ENCODE measurements around the gene C6orf136. TPM values are rescaled to one million over a fixed set of nuclear protein-coding genes. Genes with fewer than 3 reads are reported as not detected.
"Not testable (repeated sequence)": the region's sequence is repeated elsewhere in the genome, so short reads cannot be mapped to it uniquely, and the experiment has no call there.

The C6orf136 gene
- total and polyA plus RNA-seq, 9 of the 15 experiments (the other 6 are each of a cell fraction or from before 2014, with no cell fraction given) = 14.1 to 63.1 (median 18.4) TPM

DNA sequence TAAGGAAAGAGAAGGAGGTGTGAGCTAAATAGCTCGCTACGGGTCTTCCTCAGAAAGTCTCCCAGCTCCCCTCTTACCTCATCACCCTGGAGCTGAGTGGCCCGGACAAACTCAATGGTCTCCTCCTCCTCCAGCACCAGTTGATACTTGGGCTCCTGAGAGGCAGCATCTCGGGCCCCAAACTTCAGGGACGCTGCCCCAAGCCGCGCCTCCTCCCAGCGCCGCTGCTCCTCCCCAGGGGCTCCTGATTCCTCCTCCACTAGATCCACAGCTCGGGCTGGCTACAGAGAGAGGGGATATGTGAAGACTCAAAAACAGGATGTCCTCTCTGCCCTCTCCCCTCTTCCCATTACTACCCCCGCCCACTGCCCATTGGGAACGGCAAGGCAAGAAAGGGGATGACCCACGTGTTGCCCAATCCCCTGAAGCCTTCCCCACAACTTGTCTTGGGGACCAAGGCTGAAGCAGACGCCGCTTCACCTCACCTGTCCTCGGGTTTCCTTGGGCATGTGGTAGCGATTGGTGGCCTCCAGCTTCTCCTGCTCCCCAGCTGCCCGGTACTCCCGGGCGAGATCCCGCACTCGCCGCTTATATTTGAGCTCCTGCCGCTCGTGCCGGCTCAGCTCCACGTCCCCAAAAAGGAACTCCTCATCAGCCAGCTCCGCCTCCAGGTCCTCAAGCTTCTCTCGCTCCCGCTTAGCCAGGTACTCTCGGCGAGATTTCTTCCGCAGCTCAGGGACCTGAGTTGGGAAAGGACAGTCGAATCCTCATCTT, 18.2 kb downstream of the C6orf136 start:
- no peak overlapping the region for H3K4me2 ChIP-seq (ENCODE audit: insufficient read depth, low read length)
- H3K27me3 ChIP-seq (ENCODE audit: control insufficient read depth in 2 of 2, insufficient read depth in 2 of 2, low read length in 2 of 2) = no peaks in the 10 kb centered on the region
- no peak for ATAC-seq
- intact Hi-C loops (cut with micrococcal nuclease) (no loop called here), in situ Hi-C loops (cut with MboI) (no loop called here)
- H3K9ac ChIP-seq (ENCODE audit: insufficient read depth in 1 of 2, low read depth in 2 of 2, low read length in 2 of 2) = peak overlapping the region in 1 of 2 experiments; percentile 38; a peak in 1 of 4 replicates
- H3K36me3 ChIP-seq (ENCODE audit: control insufficient read depth, insufficient read depth, low read length) = peaks cover 77% of the 10 kb centered on the region
- H4K20me1 ChIP-seq (replicated peaks; ENCODE audit: control insufficient read depth, insufficient read depth, low read length) = no peaks in the 10 kb centered on the region
- no peak for FAIRE-seq
- H3K79me2 ChIP-seq (ENCODE audit: control insufficient read depth, insufficient read depth, low read length) = no peaks in the 10 kb centered on the region
- peaks cover 7 to 9% of the 10 kb centered on the region in 2 experiments for H3K4me1 ChIP-seq (replicated peaks in 1 of 2; ENCODE audit: control insufficient read depth in 2 of 2, insufficient read depth in 2 of 2, low read length in 2 of 2)
- POLR2A ChIA-PET = interaction anchor here (0.6 to 2.5 kb wide), 5 partner anchors 15 to 516 kb away, joined by 3 to 12 read pairs (median 5); partner anchors contain the start of genes MRPS18B and PPP1R10
- H3K9me1 ChIP-seq (ENCODE audit: control insufficient read depth, insufficient read depth, low read length) = peaks cover 1% of the 10 kb centered on the region
- TF ChIP-seq POLR2G (IDR thresholded peaks at IDR 0.05; ENCODE audit: low read depth, low read length) (0 out of 2 replicates have a peak, but pooled peaks have one; percentile 28), GABPB2 (CRISPR knock-in tag; conservative IDR thresholded peaks at IDR 0.05) (no peak)
- CTCF ChIA-PET (ENCODE audit: low intra/inter-chr PET ratio) = no interaction called here
- H3K27ac ChIP-seq (ENCODE audit: extremely low read depth, low read depth, low read length) = no peak overlapping the region
- 93% methylated on average over 33 of the region's 34 CpGs for WGBS (ENCODE audit: insufficient coverage, low coverage, missing lambda C conversion rate)
- no peak overlapping the region for H3K4me3 ChIP-seq
- no peaks in the 10 kb centered on the region for H3K9me3 ChIP-seq (replicated peaks; ENCODE audit: control insufficient read depth, insufficient read depth, low read depth, low read length)
- TSS peak; percentile 37 for BruUV-seq (replicated peaks)
- no peak for DNase-seq (ENCODE audit: extremely low read depth in 1 of 4, low spot score in 3 of 4)
- H2AFZ ChIP-seq (ENCODE audit: low read depth, low read length) = no peak overlapping the region

- H3K4me1 ChIP-seq (replicated peaks in 1 of 2; ENCODE audit: control insufficient read depth in 2 of 2, insufficient read depth in 2 of 2, low read length in 2 of 2) = peaks cover 7 to 13% of the 10 kb centered on the region in 2 experiments
- CTCF ChIA-PET (ENCODE audit: low intra/inter-chr PET ratio) = interaction anchor here (0.5 kb wide), 1 partner anchor 214 kb away, joined by 3 read pairs; no protein-coding TSS in a partner anchor
- TF ChIP-seq CEBPG (CRISPR knock-in tag; IDR thresholded peaks at IDR 0.05); JUN (CRISPR knock-in tag; IDR thresholded peaks at IDR 0.05; ENCODE audit: borderline replicate concordance): not testable (repeated sequence)
- TF ChIP-seq CEBPG (tag; conservative IDR thresholded peaks at IDR 0.05 in 1 of 2, IDR thresholded peaks at IDR 0.05 in 1 of 2) (0 out of 4 replicates have a peak, but pooled peaks of 1 of the 2 experiments have one; percentile 13), JUND (IDR thresholded peaks at IDR 0.05; ENCODE audit: borderline replicate concordance, low read depth, low read length) (peak; percentile 80), JUND (tag; IDR thresholded peaks at IDR 0.05; ENCODE audit: borderline replicate concordance, low read depth, low read length) (0 out of 3 replicates have a peak, but pooled peaks have one; percentile 44), ZEB2 (IDR thresholded peaks at IDR 0.05) (0 out of 2 replicates have a peak, but pooled peaks have one; percentile 57), CBFA2T3 (IDR thresholded peaks at IDR 0.05) (0 out of 2 replicates have a peak, but pooled peaks have one; percentile 5), EGR1 (conservative IDR thresholded peaks at IDR 0.05) (peak; percentile 90), ARID1B (IDR thresholded peaks at IDR 0.05) (peak; percentile 47; the same call in 1 of the 2 replicates), SMARCE1 (IDR thresholded peaks at IDR 0.05) (peak; percentile 52), DPF2 (IDR thresholded peaks at IDR 0.05) (peak; percentile 62), KDM1A (IDR thresholded peaks at IDR 0.05) (peak in 1 of 2 experiments; percentile 48; a peak in 2 of 4 replicates), ZNF263 (CRISPR knock-in tag; IDR thresholded peaks at IDR 0.05; ENCODE audit: borderline replicate concordance) (peak; percentile 22; the same call in 1 of the 2 replicates), ATF7 (IDR thresholded peaks at IDR 0.05) (peak; percentile 88), JUN (IDR thresholded peaks at IDR 0.05; ENCODE audit: borderline replicate concordance, low read depth, low read length) (peak; percentile 43; the same call in 1 of the 2 replicates)
These were observed 19.4 kb downstream of the C6orf136 start for GRCh38 chr6:30666300-30666699.

More at GRCh38 chr6:30666300-30666699, 19.4 kb downstream of the C6orf136 start:
- H3K9me3 ChIP-seq (replicated peaks; ENCODE audit: control insufficient read depth, insufficient read depth, low read depth, low read length); H3K79me2 ChIP-seq (ENCODE audit: control insufficient read depth, insufficient read depth, low read length); H2AFZ ChIP-seq (ENCODE audit: low read depth, low read length); in situ Hi-C loops (cut with MboI); H3K4me3 ChIP-seq; H3K9me1 ChIP-seq (ENCODE audit: control insufficient read depth, insufficient read depth, low read length); H3K9ac ChIP-seq (ENCODE audit: insufficient read depth in 1 of 2, low read depth in 2 of 2, low read length in 2 of 2); intact Hi-C loops (cut with micrococcal nuclease); H3K4me2 ChIP-seq (ENCODE audit: insufficient read depth, low read length); H4K20me1 ChIP-seq (replicated peaks; ENCODE audit: control insufficient read depth, insufficient read depth, low read length); BruUV-seq (replicated peaks); H3K27me3 ChIP-seq (ENCODE audit: control insufficient read depth in 2 of 2, insufficient read depth in 2 of 2, low read length in 2 of 2): not testable (repeated sequence)
- WGBS (ENCODE audit: insufficient coverage, low coverage, missing lambda C conversion rate) = 80% methylated on average over 2 of the region's 2 CpGs
- POLR2A ChIA-PET = interaction anchor here (0.6 to 1.2 kb wide), 2 partner anchors 25 to 122 kb away, joined by 4 to 5 read pairs; no protein-coding TSS in a partner anchor
- FAIRE-seq (peak; percentile 58), ATAC-seq (peak; percentile 49; the same call in 1 of the 3 replicates), DNase-seq (ENCODE audit: extremely low read depth in 1 of 4, low spot score in 3 of 4) (peak in 3 of 4 experiments; percentile 39 to 67 (median 56))
- H3K27ac ChIP-seq (ENCODE audit: extremely low read depth, low read depth, low read length) = peak overlapping the region; percentile 39; the same call in 2 of the 3 replicates
- peaks cover 83% of the 10 kb centered on the region for H3K36me3 ChIP-seq (ENCODE audit: control insufficient read depth, insufficient read depth, low read length)

Measured in K562 (cell line).